T-helper 22 cell (primary cell): Measurements from ENCODE around the gene NEK9.

Experiments
- DNase-seq: peaks from one replicate; pipeline ENCODE4 v3.0.0-alpha.2; 2020; ENCODE audit warnings: low read depth

Gene NEK9

DNA sequence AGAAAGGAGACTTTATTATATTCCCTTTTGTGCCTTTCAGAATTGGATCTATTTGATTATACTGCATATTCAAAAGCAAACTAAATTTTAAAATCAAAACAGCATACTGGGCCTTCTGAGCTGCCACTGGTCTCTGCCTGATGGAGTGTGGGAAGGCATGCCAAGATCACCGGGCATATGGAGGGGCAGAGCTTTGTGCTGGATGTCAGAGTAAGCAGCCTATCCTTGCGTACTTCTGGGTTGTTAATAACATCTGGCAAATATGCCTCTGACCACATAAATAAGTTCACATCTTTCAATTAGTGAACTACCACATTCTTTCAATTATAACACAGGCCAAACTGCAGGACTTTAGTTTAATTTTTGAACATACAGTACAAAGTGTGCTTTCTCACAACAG lies 93.9 kb downstream of the NEK9 start:
- no peak for DNase-seq

DNA sequence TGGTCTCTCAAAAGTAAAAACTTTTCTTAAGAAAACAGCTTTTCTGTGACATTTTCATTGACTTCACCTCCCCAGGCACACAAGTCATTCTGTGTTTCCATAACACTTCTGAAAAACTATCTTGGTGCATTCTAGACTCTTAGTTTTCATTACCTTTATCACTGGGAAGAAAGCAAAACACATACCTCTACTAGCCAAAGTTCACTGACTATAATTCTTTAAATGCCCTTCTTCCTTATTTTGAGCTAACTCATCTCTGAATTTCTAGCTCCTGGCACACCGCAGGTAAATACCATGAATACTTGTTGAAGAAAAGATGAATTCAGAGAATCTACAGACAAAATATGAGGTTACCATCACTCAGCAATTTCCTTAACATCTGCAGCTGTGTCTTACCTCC lies 96.7 kb downstream of the NEK9 start:
- DNase-seq: no peak
